OCI-LY1 (cell line): ENCODE measurements around the gene PLIN4.

Source experiments
- H2AFZ ChIP-seq: fragments of 200-600 bp; sonication (generic), shearing (Covaris generic); 2 replicates; pipeline ENCODE4 v1.6.0; 2014; ENCODE audit warnings: antibody characterized with exemption, mild to moderate bottlenecking, low read length
- H3F3A ChIP-seq: fragments of 200-600 bp; sonication (generic), shearing (Covaris generic); 2 replicates; pipeline ENCODE4 v1.6.0; 2014; ENCODE audit warnings: mild to moderate bottlenecking, antibody characterized with exemption, low read length, moderate library complexity; ENCODE audit not compliant: insufficient read depth
- H3K27ac ChIP-seq: fragments of 200-600 bp; sonication (generic); 2 replicates; pipeline ENCODE4 v1.5.1; 2014; ENCODE audit warnings: low read length, mixed run types, mild to moderate bottlenecking, low read depth; ENCODE audit not compliant: poor library complexity, severe bottlenecking
- H3K27me3 ChIP-seq: fragments of 200-600 bp; sonication (generic); 2 replicates; pipeline ENCODE4 v1.6.0; 2014; ENCODE audit warnings: antibody characterized with exemption, mild to moderate bottlenecking, low read length, moderate library complexity; ENCODE audit not compliant: insufficient read depth
- H3K36me3 ChIP-seq: fragments of 200-600 bp; sonication (generic); 2 replicates; pipeline ENCODE4 v1.6.1; 2014; ENCODE audit warnings: mild to moderate bottlenecking, antibody characterized with exemption, low read length, moderate library complexity, mixed read lengths; ENCODE audit not compliant: insufficient read depth
- H3K4me1 ChIP-seq: fragments of 200-600 bp; sonication (generic); 2 replicates; pipeline ENCODE4 v1.5.1; 2014; ENCODE audit warnings: mild to moderate bottlenecking, low read length, moderate library complexity; ENCODE audit not compliant: insufficient read depth, severe bottlenecking
- H3K4me2 ChIP-seq: fragments of 200-600 bp; sonication (generic), shearing (Covaris generic); 2 replicates; pipeline ENCODE4 v1.6.1; 2014; ENCODE audit warnings: low read length
- H3K4me3 ChIP-seq: fragments of 200-600 bp; sonication (generic); 2 replicates; pipeline ENCODE4 v1.5.1; 2014; ENCODE audit warnings: low read length, low read depth, mild to moderate bottlenecking, mixed read lengths; ENCODE audit not compliant: poor library complexity, severe bottlenecking
- H3K79me2 ChIP-seq: fragments of 200-600 bp; shearing (Covaris generic); 2 replicates; pipeline ENCODE4 v1.6.1; 2016; ENCODE audit warnings: mixed run types, low read length, mixed read lengths; ENCODE audit not compliant: insufficient read depth
- H3K9ac ChIP-seq: fragments of 200-600 bp; sonication (generic), shearing (Covaris generic); 2 replicates; pipeline ENCODE4 v1.6.1; 2014; ENCODE audit warnings: mild to moderate bottlenecking, low read length, mixed read lengths
- H3K9me2 ChIP-seq: fragments of 200-600 bp; sonication (generic), shearing (Covaris generic); 2 replicates; pipeline ENCODE4 v1.6.1; 2014; ENCODE audit warnings: low read depth, mild to moderate bottlenecking, low read length, mixed read lengths
- H3K9me3 ChIP-seq: fragments of 200-600 bp; shearing (Covaris generic); 2 replicates; pipeline ENCODE4 v1.6.1; 2014; ENCODE audit warnings: low read length, mixed read lengths
- H4K20me1 ChIP-seq: fragments of 200-600 bp; sonication (generic), shearing (Covaris generic); 2 replicates; pipeline ENCODE4 v1.6.0; 2016; ENCODE audit warnings: mild to moderate bottlenecking, low read length; ENCODE audit not compliant: insufficient read depth
- EZH2 ChIP-seq: fragments of 200-600 bp; sonication (generic), shearing (Covaris generic); IDR thresholded peaks from 2 replicates; pipeline ENCODE4 v1.8.0; 2017; ENCODE audit warnings: borderline replicate concordance, mixed run types, mild to moderate bottlenecking, antibody characterized with exemption, low read length, moderate library complexity, mixed read lengths
- TF ChIP-seq, protein P1 (sequence below): fragments of 200-600 bp; sonication (generic), shearing (Covaris generic); IDR thresholded peaks from 2 replicates; pipeline ENCODE4 v1.5.1; 2017; ENCODE audit warnings: mild to moderate bottlenecking, antibody characterized with exemption, low read length, moderate library complexity, mixed read lengths

PLIN4 gene

DNA sequence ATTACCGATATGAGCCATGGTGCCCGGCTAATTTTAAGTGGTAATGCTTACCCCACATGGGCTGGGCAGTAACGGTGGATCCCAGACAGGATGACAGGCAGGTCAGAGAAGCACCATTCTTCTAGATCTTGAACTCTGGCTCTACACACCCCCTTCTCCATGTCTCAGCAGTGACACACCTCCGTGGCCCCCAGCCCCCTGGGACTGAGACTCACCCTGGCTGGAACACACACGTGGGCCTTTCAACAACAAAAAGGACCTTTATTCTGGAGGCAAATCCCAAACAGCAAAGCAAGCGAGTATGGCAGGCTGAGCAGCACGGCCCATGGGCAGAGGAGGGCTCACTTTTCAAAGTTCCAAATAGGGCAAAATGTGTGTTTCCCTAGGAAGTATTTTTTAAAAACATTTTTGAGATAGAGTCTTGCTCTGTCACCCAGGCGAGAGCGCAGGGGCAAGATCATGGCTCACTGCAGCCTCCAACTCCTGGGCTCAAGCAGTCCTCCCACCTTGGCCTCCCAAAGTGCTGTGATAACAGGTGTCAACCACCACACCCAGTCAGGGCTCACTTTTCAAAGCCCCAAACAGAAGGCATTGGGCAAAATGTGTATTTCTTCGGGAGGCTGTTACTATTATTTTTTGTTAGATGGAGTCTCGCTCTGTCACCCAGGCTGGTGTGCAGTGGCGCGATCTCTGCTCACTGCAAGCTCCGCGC, 4.2 kb upstream of the PLIN4 start:
- H3F3A ChIP-seq = no peaks in the 10 kb centered on the region
- no peaks in the 10 kb centered on the region for H3K9me2 ChIP-seq
- no peaks in the 10 kb centered on the region for H3K27me3 ChIP-seq
- H3K36me3 ChIP-seq = no peaks in the 10 kb centered on the region
- no peak overlapping the region for H3K4me2 ChIP-seq
- no peaks in the 10 kb centered on the region for H3K9me3 ChIP-seq
- no peaks in the 10 kb centered on the region for H3K79me2 ChIP-seq
- no peak overlapping the region for H2AFZ ChIP-seq
- H4K20me1 ChIP-seq = no peaks in the 10 kb centered on the region
- H3K27ac ChIP-seq = no peak overlapping the region
- no peak overlapping the region for H3K9ac ChIP-seq
- no peak overlapping the region for H3K4me3 ChIP-seq
- H3K4me1 ChIP-seq = no peaks in the 10 kb centered on the region
- TF ChIP-seq EZH2 = no peak
- TF ChIP-seq, protein P1, sequence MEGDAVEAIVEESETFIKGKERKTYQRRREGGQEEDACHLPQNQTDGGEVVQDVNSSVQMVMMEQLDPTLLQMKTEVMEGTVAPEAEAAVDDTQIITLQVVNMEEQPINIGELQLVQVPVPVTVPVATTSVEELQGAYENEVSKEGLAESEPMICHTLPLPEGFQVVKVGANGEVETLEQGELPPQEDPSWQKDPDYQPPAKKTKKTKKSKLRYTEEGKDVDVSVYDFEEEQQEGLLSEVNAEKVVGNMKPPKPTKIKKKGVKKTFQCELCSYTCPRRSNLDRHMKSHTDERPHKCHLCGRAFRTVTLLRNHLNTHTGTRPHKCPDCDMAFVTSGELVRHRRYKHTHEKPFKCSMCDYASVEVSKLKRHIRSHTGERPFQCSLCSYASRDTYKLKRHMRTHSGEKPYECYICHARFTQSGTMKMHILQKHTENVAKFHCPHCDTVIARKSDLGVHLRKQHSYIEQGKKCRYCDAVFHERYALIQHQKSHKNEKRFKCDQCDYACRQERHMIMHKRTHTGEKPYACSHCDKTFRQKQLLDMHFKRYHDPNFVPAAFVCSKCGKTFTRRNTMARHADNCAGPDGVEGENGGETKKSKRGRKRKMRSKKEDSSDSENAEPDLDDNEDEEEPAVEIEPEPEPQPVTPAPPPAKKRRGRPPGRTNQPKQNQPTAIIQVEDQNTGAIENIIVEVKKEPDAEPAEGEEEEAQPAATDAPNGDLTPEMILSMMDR = no peak

DNA sequence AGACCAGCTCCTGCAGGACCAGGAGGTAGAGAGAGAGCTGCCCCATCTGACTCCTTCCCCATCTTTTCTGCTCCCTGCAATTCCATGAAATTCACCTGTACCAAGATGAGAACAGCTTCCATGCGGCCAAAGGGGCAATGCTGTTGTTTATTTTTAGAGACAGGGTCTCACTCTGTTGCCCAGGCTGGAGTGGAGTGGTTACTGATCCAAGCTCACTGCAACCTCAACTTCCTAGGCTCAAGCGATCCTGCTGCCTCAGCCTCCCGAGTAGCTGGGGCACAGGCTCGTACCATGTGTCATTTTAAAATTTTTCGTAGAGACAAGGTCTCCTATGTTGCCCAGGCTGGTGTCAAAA, 3.6 kb upstream of the PLIN4 start:
- no peak overlapping the region for H3K4me3 ChIP-seq
- no peak overlapping the region for H2AFZ ChIP-seq
- no peak overlapping the region for H3K27ac ChIP-seq
- H3K4me2 ChIP-seq = no peak overlapping the region
- no peaks in the 10 kb centered on the region for H3K36me3 ChIP-seq
- no peaks in the 10 kb centered on the region for H4K20me1 ChIP-seq
- H3K27me3 ChIP-seq = no peaks in the 10 kb centered on the region
- H3F3A ChIP-seq = no peaks in the 10 kb centered on the region
- no peaks in the 10 kb centered on the region for H3K79me2 ChIP-seq
- no peaks in the 10 kb centered on the region for H3K4me1 ChIP-seq
- no peaks in the 10 kb centered on the region for H3K9me3 ChIP-seq
- TF ChIP-seq EZH2 = no peak
- TF ChIP-seq, protein P1 = no peak
- no peak overlapping the region for H3K9ac ChIP-seq
- H3K9me2 ChIP-seq = no peaks in the 10 kb centered on the region

DNA sequence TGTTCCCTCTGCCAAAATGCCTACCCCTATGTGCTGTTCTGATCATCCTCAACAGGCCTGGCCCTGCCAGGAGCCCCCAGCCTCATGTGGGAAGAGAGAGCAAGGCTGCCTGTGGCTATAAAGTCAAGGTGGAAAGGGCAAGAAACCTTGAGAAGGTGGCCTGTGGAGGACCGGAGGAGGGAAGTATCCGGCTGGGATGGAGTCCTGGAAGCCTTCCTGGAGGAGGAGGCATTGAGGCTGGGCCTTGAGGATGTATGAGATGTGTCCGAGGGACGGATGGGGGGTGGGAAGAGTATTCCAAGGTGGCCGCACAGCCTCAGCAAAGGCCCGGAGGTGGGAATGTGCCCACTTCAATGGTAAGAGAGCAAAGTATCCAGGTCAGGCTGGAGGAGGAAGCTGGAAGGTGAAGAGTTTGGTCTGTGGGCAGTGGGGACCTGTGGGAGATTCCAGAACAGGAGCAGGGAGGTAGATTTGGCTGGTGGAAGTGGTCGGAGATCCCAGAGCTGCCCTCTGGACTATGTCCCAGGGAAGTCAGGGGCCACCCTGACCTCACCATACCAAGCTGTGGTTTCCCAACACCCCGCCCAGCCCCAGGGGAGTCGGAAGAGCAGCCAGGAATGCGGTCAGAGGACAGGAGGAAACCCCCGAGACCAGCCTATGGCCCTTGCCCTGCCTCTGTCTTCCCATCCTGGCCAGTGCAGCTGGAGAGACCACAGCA, 3.0 kb upstream of the PLIN4 start:
- Histone ChIP-seq H2AFZ (no peak overlapping the region), H3K27me3 (no peaks in the 10 kb centered on the region), H3K4me3 (no peak overlapping the region), H3K9ac (no peak overlapping the region), H3K79me2 (no peaks in the 10 kb centered on the region), H4K20me1 (no peaks in the 10 kb centered on the region), H3K4me1 (no peaks in the 10 kb centered on the region), H3K4me2 (no peak overlapping the region), H3K27ac (no peak overlapping the region), H3K9me2 (no peaks in the 10 kb centered on the region), H3K36me3 (no peaks in the 10 kb centered on the region), H3F3A (no peaks in the 10 kb centered on the region), H3K9me3 (no peaks in the 10 kb centered on the region)
- no peak for TF ChIP-seq EZH2
- TF ChIP-seq, protein P1 = no peak
